ENCODE measurements around the gene ATXN7L1. TPM values are rescaled to one million over a fixed set of nuclear protein-coding genes. Genes with fewer than 3 reads are reported as not detected.
A peak's percentile ranks its signal among the peaks of the same experiment; 100 is the strongest.

The ATXN7L1 gene
- total RNA-seq, 4 donors from 2014 or later = 30.8 to 45.8 (median 39.3) TPM

DNA sequence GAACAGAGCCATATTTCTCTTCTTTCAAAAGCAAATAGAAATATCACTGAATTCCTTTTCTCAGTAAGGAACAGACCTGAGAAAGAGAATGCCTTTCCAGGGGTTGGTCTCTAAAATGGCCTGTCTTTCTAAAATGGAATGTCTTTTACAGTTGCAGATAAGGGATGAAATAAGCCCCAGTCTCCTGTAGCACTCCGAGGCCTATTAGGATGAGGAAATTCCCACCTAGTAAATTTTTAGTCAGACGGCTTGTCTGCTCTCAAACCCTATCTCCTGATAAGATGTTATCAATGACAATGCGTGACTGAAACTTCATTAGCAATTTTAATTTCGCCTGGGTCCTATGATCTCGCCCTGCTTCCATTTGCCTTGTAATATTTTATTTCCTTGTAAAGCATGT is 292.2 kb downstream of the ATXN7L1 start:
- no peak overlapping the region for H3K4me3 ChIP-seq
- no peak for DNase-seq
- no peak overlapping the region for H3K27ac ChIP-seq
- H3K9me3 ChIP-seq = no peaks in the 10 kb centered on the region
- H3K36me3 ChIP-seq = no peaks in the 10 kb centered on the region
- H3K27me3 ChIP-seq = no peaks in the 10 kb centered on the region
- peaks cover 0 to 11% (median 0%) of the 10 kb centered on the region in 4 donors for H3K4me1 ChIP-seq
- TF ChIP-seq, protein P1, sequence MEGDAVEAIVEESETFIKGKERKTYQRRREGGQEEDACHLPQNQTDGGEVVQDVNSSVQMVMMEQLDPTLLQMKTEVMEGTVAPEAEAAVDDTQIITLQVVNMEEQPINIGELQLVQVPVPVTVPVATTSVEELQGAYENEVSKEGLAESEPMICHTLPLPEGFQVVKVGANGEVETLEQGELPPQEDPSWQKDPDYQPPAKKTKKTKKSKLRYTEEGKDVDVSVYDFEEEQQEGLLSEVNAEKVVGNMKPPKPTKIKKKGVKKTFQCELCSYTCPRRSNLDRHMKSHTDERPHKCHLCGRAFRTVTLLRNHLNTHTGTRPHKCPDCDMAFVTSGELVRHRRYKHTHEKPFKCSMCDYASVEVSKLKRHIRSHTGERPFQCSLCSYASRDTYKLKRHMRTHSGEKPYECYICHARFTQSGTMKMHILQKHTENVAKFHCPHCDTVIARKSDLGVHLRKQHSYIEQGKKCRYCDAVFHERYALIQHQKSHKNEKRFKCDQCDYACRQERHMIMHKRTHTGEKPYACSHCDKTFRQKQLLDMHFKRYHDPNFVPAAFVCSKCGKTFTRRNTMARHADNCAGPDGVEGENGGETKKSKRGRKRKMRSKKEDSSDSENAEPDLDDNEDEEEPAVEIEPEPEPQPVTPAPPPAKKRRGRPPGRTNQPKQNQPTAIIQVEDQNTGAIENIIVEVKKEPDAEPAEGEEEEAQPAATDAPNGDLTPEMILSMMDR (IDR thresholded peaks at IDR 0.05) = no peak
- no peak for TF ChIP-seq POLR2A (IDR thresholded peaks at IDR 0.05)

DNA sequence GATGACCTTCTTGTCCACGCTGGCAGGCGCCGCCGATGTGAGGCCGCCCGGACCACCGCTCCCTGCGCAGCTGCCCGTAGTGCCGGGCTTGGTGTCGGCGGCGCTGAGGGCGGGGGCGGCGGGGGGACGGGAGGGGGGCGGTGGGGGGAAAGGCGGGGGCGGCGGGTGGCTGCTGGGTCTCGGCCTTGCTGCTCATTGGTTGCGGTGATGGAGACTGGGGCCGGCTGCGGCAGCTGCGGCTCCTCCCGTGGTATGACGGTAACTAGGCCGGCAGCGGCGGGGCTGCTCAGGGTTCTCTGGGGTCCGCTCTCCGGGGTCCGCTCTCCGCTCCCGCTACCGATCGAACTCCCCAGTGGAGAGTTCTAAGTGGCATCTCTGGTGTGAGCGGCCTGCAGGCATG is 293.3 kb downstream of the ATXN7L1 start:
- Histone ChIP-seq H3K4me3 (no peak overlapping the region), H3K4me1 (peaks cover 0 to 6% (median 0%) of the 10 kb centered on the region in 4 donors), H3K9me3 (no peaks in the 10 kb centered on the region), H3K27me3 (no peaks in the 10 kb centered on the region), H3K27ac (no peak overlapping the region), H3K36me3 (no peaks in the 10 kb centered on the region)
- DNase-seq = no peak
- TF ChIP-seq, protein P1 (IDR thresholded peaks at IDR 0.05) = no peak
- no peak for TF ChIP-seq POLR2A (IDR thresholded peaks at IDR 0.05)

DNA sequence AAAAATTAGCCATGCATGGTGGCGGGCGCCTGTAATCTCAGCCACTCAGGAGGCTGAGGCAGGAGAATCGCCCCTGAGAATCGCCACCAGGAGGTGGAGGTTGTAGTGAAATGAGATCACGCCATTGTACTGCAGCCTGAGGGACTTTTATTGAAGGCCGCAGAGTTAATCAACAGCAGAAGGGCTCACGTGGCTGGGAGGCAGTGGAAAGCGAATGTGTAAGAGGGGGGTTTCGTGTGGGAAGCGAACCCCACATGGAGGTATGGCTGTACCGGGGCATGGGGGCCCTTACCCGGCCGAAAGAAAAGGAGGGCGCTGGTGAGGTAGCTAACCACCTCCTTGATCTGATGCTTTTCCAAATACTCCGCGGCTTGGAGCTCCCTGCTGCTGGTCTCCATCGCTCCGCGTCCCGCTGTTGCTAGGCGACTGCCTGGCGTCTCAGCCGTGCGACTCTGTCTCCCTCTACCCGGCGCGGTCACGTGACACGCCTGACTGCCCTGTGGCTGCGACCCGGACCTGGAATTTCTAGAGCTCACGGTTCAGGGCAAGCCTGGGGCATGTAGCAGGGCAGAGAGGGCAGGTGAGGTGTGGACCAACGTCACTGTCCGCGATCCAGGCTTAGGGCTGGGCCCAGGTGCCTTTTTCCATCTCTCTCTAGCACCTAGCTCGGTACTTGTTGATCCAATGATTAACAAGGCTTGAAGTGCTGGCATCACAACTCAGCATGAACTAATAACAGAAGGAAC is 295.2 kb downstream of the ATXN7L1 start, which contains the start of gene EFCAB10:
Gene EFCAB10, minus strand, starts transcription at position 428 of the 746 bp plus-strand sequence. Its CDS starts 30 bp downstream, at position 398.
- TF ChIP-seq, protein P1 (IDR thresholded peaks at IDR 0.05) = peak in 1 of 6 experiments; percentile 12
- TF ChIP-seq POLR2A (IDR thresholded peaks at IDR 0.05) = no peak
- no peak within 1 kb of the TSS for H3K27ac ChIP-seq
- DNase-seq = peak; percentile 40 to 76 (median 71)
- peak within 1 kb of the TSS in 3 of 4 donors; percentile 11 to 38 (median 26) for H3K4me3 ChIP-seq
- H3K9me3 ChIP-seq = no peaks in the 10 kb centered on the region
- H3K36me3 ChIP-seq = no peaks in the 10 kb centered on the region
- H3K27me3 ChIP-seq = no peaks in the 10 kb centered on the region
- peaks cover 0 to 6% (median 0%) of the 10 kb centered on the region in 4 donors for H3K4me1 ChIP-seq

DNA sequence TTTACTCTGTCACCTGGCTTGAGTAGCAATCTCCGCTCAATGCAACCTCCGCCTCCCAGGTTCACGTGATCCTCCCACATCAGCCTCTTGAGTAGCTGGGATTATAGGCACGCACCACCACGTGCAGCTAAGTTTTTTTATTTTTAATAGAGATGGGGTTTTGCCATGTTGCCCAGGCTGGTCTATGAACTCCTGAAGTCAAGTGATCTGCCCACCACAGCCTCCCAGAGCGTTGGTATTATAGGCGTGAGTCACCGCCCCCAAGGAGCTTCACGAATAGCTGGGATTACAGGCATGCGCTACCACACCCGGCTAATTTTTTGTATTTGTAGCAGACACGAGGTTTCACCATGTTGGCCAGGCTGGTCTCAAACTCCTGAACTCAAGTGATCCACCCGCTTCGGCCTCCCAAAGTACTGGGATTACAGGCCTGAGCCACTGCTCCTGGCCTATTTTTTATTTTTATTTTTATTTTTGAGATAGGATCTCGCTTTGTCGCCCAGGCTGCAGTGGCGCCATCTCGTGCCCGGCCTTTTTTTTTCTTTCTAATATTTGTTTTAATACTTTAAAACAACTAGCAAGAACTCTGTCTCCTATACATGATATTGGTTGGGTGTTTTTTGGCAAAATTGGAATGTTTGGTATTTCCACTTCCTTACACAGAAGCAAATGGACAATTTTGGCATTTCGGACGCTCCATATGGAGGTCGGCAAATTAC is 296.2 kb downstream of the ATXN7L1 start:
- no peak overlapping the region for H3K27ac ChIP-seq
- no peaks in the 10 kb centered on the region for H3K36me3 ChIP-seq
- no peak for DNase-seq
- no peaks in the 10 kb centered on the region for H3K9me3 ChIP-seq
- H3K27me3 ChIP-seq = no peaks in the 10 kb centered on the region
- TF ChIP-seq POLR2A (IDR thresholded peaks at IDR 0.05) = no peak
- TF ChIP-seq, protein P1 (IDR thresholded peaks at IDR 0.05) = no peak
- no peak overlapping the region for H3K4me3 ChIP-seq
- H3K4me1 ChIP-seq = peaks cover 0 to 6% (median 0%) of the 10 kb centered on the region in 4 donors

DNA sequence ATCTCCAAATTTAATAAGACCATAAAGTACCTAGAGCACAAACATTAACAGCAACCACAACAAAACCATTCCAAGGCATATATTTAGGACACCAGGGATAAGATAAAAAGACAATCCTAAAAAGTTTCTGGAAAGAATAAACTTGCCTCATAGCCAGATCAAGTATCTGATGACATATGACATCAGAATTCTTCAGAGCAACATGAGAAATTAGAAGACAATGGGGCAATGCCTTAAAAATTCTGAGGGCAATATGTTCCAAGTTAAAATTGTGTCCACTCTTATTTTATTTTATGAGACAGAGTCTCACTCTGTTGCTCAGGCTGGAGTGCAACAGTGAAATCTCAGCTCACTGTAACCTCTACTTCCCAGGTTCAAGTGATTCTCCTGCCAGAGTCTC is 297.9 kb downstream of the ATXN7L1 start:
- no peak for TF ChIP-seq POLR2A (IDR thresholded peaks at IDR 0.05)
- TF ChIP-seq, protein P1 (IDR thresholded peaks at IDR 0.05) = no peak
- Histone ChIP-seq H3K4me1 (peaks cover 0 to 6% (median 0%) of the 10 kb centered on the region in 4 donors), H3K4me3 (no peak overlapping the region), H3K9me3 (no peaks in the 10 kb centered on the region), H3K27me3 (no peaks in the 10 kb centered on the region), H3K27ac (no peak overlapping the region), H3K36me3 (no peaks in the 10 kb centered on the region)
- DNase-seq = no peak

Measured in Peyer's patch (tissue), 4 donors.